Measurements from ENCODE around the gene FHOD3. TPM values are rescaled to one million over a fixed set of nuclear protein-coding genes. Genes with fewer than 3 reads are reported as not detected.
"Not testable (repeated sequence)": the region's sequence is repeated elsewhere in the genome, so short reads cannot be mapped to it uniquely, and the experiment has no call there.

FHOD3 gene
- polyA plus RNA-seq, 3 donors from 2014 or later: not detected

DNA sequence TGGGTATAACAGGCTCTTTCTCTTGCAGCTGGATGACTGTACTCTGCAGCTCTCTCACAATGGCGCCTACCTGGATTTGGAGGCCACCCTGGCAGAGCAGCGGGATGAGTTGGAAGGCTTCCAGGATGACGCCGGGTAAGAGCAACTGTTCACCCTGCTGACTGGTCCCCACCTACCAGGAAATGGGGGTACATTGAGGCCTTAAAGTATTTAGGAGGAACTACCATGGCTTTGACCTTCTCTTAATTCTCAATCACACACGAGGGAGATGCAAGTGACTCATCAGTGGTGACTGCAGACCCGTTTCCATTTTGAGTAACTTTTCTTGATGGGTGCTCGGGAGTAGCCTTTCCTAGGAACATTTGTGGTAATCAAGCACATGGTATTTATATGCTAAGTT lies 58.0 kb downstream of the FHOD3 start:
- Mint-ChIP-seq H3K27ac (no peak overlapping the region), H3K36me3 (no peaks in the 10 kb centered on the region), H3K9me3 (no peaks in the 10 kb centered on the region), H3K4me3 (no peak overlapping the region), H3K4me1 (no peaks in the 10 kb centered on the region), H3K27me3 (ENCODE audit: low read depth in 3 of 3) (peaks cover 2 to 11% (median 8%) of the 10 kb centered on the region in 3 donors)
- no peak for DNase-seq

DNA sequence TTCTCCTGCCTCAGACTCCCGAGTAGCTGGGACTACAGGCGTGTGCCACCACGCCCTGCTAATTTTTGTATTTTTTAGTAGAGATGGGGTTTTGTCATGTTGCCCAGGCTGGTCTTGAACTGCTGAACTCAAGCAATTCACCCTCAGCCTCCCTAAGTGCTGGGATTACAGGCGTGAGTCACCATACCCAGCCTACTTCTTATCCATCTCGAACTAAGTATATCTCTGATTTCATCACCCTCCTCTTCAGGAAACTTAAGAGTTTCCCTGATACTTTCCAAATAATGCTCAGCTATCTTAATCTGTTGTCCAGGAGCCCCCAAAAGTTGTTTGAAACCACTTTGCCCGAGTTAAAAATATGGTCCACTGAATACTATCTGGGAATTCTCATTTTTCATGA lies 59.2 kb downstream of the FHOD3 start:
- H3K27me3 Mint-ChIP-seq (ENCODE audit: low read depth in 3 of 3); H3K9me3 Mint-ChIP-seq; H3K4me3 Mint-ChIP-seq; H3K36me3 Mint-ChIP-seq; DNase-seq; H3K4me1 Mint-ChIP-seq; H3K27ac Mint-ChIP-seq: not testable (repeated sequence)

DNA sequence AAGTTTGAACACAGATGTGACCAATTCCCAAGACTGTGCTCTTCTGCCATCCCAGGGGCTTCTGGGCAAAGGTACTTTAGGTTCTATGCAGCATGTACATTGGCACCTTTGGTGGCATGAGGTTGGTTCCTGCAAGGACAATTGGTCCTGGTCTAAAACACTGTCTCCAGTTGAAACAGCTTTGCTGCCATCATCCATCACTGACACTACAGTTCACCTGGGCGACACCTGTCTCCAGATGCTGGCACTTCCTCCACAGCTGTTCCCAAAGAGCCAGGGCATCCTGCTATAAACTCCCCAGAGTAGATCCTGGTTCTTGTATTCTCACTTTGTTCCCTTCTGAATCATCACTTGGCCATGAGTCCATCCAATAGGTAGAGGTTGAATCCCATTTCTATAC lies 60.6 kb downstream of the FHOD3 start:
- Mint-ChIP-seq H3K27ac (no peak overlapping the region), H3K4me1 (no peaks in the 10 kb centered on the region), H3K4me3 (no peak overlapping the region), H3K9me3 (peaks cover 0 to 3% (median 0%) of the 10 kb centered on the region in 6 donors), H3K36me3 (no peaks in the 10 kb centered on the region), H3K27me3 (ENCODE audit: low read depth in 3 of 3) (peaks cover 4 to 10% (median 8%) of the 10 kb centered on the region in 3 donors)
- no peak for DNase-seq

DNA sequence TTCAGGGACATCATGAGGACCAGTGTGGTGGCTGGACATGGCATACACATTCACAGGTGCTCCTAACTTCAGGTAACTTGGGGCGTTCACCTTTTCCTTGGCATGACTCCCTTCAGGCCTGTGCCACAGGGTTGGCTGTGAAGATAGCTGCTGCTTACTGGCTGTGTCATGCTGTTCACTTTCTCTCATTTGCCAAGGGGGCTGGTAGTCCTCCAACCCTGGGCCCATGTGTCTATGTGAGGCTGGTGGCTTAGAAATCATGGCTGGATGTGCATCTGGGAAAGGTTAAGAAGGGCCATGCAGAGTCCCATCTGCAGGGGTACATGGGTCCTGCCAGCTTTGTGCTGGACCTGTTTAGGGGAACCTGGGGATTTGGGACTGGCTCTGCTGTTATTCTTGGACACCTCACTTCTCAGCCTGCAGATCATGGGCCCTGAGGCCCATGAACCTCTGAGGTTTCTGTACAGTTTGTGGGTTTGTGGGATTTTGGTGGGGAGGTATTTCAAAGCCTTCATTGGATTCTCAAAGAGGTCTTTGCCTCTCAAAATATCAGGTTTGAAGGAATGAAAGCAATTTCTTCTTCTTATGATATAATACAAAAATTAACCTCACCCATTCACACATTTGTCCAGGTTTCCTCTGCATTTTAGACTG lies 62.9 kb downstream of the FHOD3 start:
- Mint-ChIP-seq H3K9me3 (peaks cover 0 to 3% (median 0%) of the 10 kb centered on the region in 6 donors), H3K27ac (no peak overlapping the region), H3K4me3 (no peak overlapping the region), H3K36me3 (no peaks in the 10 kb centered on the region), H3K27me3 (ENCODE audit: low read depth in 3 of 3) (peaks cover 4 to 11% (median 4%) of the 10 kb centered on the region in 3 donors), H3K4me1 (no peaks in the 10 kb centered on the region)
- DNase-seq: no peak

- Mint-ChIP-seq H3K36me3 (no peaks in the 10 kb centered on the region), H3K4me3 (no peak overlapping the region), H3K9me3 (peaks cover 0 to 3% (median 0%) of the 10 kb centered on the region in 6 donors), H3K27ac (no peak overlapping the region), H3K27me3 (ENCODE audit: low read depth in 3 of 3) (peaks cover 2 to 6% (median 4%) of the 10 kb centered on the region in 3 donors), H3K4me1 (no peaks in the 10 kb centered on the region)
- DNase-seq: no peak
These were observed 67.6 kb downstream of the FHOD3 start for GRCh38 chr18:36364911-36365624.

DNA sequence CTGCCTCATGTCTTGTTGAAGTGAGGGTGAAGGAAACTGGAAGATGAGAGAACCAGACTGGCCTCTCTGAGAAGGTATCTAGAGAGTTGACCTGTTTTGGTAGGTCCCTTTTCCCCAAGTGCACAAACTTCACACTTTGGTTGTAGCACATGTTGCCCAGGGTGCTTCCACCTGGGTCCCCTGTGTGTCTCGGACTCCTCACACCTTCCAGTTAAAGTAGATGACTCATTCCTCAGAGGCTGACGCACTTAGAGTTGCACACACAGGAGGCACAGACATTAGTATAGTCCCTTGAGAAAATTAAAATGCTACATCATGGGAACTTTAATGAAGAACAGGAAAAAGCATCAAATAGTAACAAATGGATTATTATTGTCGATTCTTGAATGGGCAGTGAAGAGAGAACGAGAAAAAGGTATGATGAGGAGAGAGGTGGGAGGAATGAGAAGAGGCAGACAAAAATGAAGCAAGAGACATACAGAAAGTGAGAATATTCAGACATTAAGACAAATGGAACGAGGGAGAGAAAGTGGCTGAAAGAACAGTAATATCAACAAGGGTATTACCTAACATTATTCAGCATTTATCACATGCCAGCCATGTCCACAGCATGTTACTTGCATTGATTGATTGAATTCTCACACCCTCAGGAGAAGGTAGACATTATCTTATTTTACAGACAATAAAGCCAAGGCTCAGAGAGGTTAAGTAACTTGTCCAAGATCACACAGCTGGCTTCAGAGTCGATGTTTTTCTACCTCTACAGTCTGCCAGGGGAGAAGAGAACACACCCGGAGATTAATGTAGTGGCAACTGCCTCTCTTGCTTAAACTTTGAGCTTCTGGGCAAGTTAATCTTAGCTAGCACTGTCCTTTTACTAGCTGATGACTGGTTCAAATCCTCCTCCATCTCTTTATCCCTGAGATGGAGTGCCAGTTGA lies 68.6 kb downstream of the FHOD3 start:
- H3K36me3 Mint-ChIP-seq: no peaks in the 10 kb centered on the region
- H3K27ac Mint-ChIP-seq: no peak overlapping the region
- peaks cover 0 to 3% (median 0%) of the 10 kb centered on the region in 6 donors for H3K9me3 Mint-ChIP-seq
- no peak for DNase-seq
- no peak overlapping the region for H3K4me3 Mint-ChIP-seq
- H3K4me1 Mint-ChIP-seq: no peaks in the 10 kb centered on the region
- peaks cover 2 to 6% (median 3%) of the 10 kb centered on the region in 3 donors for H3K27me3 Mint-ChIP-seq (ENCODE audit: low read depth in 3 of 3)

DNA sequence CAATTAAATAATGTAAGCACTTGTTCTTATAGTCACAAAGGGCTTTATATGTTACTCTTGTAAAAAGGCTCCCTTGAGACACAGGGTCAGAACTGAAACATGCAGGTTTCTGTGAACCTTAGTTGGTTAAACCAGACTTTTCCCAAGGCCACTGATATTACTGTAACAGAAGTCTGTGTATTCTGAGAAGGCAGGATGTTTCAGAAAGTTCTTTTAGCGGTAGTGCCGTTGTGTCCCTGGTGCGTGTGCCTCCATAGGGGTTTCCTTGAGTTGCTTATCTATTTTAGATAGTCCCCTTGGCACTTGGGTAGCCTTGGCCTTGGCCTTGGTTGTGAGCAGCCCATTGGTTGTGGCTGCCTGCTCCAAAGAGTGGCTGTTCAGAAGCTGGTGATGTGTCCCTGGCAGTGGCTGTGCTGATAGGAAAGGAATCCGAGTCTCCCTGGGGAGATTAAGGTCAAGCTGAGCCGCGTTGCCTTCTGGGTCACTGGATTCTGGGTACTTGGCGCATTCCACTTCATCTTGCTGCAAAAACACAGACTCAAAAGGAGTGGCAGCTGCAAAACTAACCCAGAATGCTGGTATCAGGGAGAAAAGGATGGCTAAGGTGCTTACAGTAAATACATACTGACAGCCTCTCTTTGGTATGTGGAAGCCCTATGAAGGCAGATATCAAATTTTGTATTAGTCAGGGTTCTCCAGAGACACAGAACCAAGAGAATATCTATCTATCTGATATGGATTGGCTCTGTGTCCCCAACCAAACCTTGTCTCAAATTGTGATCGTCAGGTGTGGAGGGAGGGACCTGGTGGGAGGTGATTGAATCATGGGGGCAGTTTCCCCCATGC lies 69.7 kb downstream of the FHOD3 start:
- Mint-ChIP-seq H3K4me1 (no peaks in the 10 kb centered on the region), H3K9me3 (no peaks in the 10 kb centered on the region), H3K27me3 (ENCODE audit: low read depth in 3 of 3) (peaks cover 0 to 11% (median 6%) of the 10 kb centered on the region in 3 donors), H3K27ac (no peak overlapping the region), H3K4me3 (no peak overlapping the region), H3K36me3 (no peaks in the 10 kb centered on the region)
- DNase-seq: no peak

- H3K36me3 Mint-ChIP-seq: no peaks in the 10 kb centered on the region
- H3K4me1 Mint-ChIP-seq: no peaks in the 10 kb centered on the region
- no peak overlapping the region for H3K4me3 Mint-ChIP-seq
- no peak for DNase-seq
- H3K27me3 Mint-ChIP-seq (ENCODE audit: low read depth in 3 of 3): peaks cover 0 to 11% (median 10%) of the 10 kb centered on the region in 3 donors
- no peak overlapping the region for H3K27ac Mint-ChIP-seq
- no peaks in the 10 kb centered on the region for H3K9me3 Mint-ChIP-seq
These were observed 71.4 kb downstream of the FHOD3 start for GRCh38 chr18:36368889-36369288.

DNA sequence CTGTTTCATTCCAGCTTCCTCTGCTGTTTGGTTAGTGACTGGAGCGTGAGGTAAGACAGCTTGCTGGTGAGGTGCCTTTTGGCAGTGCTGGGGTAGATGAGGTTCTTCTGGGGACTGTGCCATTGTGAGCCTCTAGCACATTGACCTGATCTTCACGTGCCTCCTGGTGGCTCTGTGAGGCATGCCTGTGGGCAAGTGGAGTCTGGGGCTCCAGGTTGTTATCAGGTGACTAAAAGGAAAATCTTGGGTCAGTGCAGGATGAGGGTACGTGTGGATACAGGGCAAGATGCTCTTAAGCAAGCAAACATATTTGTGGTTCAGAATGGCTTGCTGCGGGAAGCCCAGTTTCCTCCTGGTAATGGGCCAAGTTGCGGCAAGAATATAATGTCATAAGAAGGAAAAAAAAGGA lies 75.4 kb downstream of the FHOD3 start:
- H3K4me1 Mint-ChIP-seq: no peaks in the 10 kb centered on the region
- no peaks in the 10 kb centered on the region for H3K9me3 Mint-ChIP-seq
- H3K36me3 Mint-ChIP-seq: peaks cover 0 to 3% (median 0%) of the 10 kb centered on the region in 3 donors
- no peak overlapping the region for H3K27ac Mint-ChIP-seq
- peaks cover 2 to 18% (median 3%) of the 10 kb centered on the region in 3 donors for H3K27me3 Mint-ChIP-seq (ENCODE audit: low read depth in 3 of 3)
- H3K4me3 Mint-ChIP-seq: no peak overlapping the region
- DNase-seq: no peak

DNA sequence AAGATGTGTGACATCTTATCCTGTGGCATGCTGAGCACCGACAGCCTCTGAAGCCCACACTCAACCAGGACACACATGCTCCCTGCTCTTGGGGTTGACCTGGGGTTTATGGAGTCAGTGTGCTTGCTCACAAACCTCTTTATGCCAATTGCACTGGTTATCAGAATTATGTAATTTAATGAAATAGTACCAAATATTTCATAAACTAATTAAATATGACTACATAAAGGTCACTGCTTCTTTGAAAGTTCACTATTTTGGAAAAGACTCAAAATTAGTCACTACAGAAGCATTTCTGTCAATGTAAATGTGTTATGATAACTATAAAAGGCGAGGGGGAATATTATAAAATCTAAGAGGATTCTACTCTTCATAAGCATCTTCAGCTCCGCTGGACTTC lies 76.7 kb downstream of the FHOD3 start:
- no peaks in the 10 kb centered on the region for H3K9me3 Mint-ChIP-seq
- peaks cover 0 to 3% (median 0%) of the 10 kb centered on the region in 3 donors for H3K36me3 Mint-ChIP-seq
- no peaks in the 10 kb centered on the region for H3K4me1 Mint-ChIP-seq
- no peak overlapping the region for H3K4me3 Mint-ChIP-seq
- no peak overlapping the region for H3K27ac Mint-ChIP-seq
- H3K27me3 Mint-ChIP-seq (ENCODE audit: low read depth in 3 of 3): peaks cover 2 to 18% (median 4%) of the 10 kb centered on the region in 3 donors
- DNase-seq: no peak

- no peak for DNase-seq
- H3K36me3 Mint-ChIP-seq: peaks cover 0 to 3% (median 0%) of the 10 kb centered on the region in 3 donors
- no peaks in the 10 kb centered on the region for H3K9me3 Mint-ChIP-seq
- no peak overlapping the region for H3K27ac Mint-ChIP-seq
- H3K4me1 Mint-ChIP-seq: no peaks in the 10 kb centered on the region
- peaks cover 2 to 18% (median 6%) of the 10 kb centered on the region in 3 donors for H3K27me3 Mint-ChIP-seq (ENCODE audit: low read depth in 3 of 3)
- H3K4me3 Mint-ChIP-seq: no peak overlapping the region
These were observed 77.6 kb downstream of the FHOD3 start for GRCh38 chr18:36375118-36375517.

DNA sequence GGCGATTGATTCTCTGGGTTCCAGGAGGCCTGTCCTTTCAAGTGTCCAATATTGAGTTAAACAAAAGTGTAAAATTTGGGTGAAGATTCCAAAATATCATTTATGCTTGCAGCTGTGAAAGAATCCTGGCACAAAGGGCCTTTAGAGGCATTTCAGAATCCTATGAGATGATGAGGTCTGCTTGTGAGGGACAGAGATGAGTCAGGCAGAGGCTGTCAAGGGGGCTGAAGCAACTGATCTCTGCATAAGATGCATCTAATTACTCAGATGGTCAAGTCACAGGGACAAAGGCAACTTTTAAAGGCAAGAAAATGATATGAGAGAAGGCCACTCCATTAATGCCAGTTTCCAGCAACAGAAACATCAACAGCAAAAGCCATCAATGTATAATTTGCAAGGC lies 78.8 kb downstream of the FHOD3 start:
- no peak for DNase-seq
- Mint-ChIP-seq H3K4me3 (no peak overlapping the region), H3K27ac (no peak overlapping the region), H3K27me3 (ENCODE audit: low read depth in 3 of 3) (peaks cover 3 to 15% (median 7%) of the 10 kb centered on the region in 3 donors), H3K36me3 (peaks cover 0 to 3% (median 0%) of the 10 kb centered on the region in 3 donors), H3K4me1 (no peaks in the 10 kb centered on the region), H3K9me3 (peaks cover 0 to 1% (median 0%) of the 10 kb centered on the region in 6 donors)

DNA sequence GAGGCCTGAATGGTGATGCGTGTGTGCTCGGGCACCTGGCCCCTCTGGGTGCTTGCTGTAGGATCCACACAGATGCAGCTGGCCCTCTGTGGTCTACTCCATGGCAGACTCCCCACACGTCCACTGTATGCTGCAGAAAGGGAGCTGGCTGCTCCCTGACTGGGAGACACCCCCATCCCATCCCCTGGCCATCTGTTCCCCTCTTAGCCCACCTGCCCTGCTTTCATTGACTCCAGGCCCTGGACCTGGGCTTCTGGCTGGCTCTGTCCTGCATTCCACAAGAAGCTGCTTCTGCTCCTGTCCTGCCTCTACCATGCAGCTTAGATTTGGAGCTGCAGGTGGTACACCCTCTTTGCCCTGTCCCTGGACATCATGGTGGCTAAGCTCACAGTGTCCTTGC lies 80.1 kb downstream of the FHOD3 start:
- Mint-ChIP-seq H3K9me3 (peaks cover 0 to 1% (median 0%) of the 10 kb centered on the region in 6 donors), H3K4me1 (no peaks in the 10 kb centered on the region), H3K27ac (no peak overlapping the region), H3K36me3 (peaks cover 0 to 3% (median 0%) of the 10 kb centered on the region in 3 donors), H3K27me3 (ENCODE audit: low read depth in 3 of 3) (peaks cover 5 to 11% (median 6%) of the 10 kb centered on the region in 3 donors), H3K4me3 (no peak overlapping the region)
- no peak for DNase-seq
